Stimulated activated CD8-positive, alpha-beta memory T cell treated with anti-CD3 and anti-CD28 coated beads, Interleukin-4, amount 100 ng/mL, for 1 hour (primary cell): Measurements from ENCODE around the gene ANKRD60.

ENCODE experiments used
- DNase-seq, 2 donors: peaks; one replicate each; pipeline ENCODE4 v3.0.0-alpha.2; 2020; ENCODE audit warnings: low read depth in 2 of 2, low spot score in 1 of 2

Gene ANKRD60

DNA sequence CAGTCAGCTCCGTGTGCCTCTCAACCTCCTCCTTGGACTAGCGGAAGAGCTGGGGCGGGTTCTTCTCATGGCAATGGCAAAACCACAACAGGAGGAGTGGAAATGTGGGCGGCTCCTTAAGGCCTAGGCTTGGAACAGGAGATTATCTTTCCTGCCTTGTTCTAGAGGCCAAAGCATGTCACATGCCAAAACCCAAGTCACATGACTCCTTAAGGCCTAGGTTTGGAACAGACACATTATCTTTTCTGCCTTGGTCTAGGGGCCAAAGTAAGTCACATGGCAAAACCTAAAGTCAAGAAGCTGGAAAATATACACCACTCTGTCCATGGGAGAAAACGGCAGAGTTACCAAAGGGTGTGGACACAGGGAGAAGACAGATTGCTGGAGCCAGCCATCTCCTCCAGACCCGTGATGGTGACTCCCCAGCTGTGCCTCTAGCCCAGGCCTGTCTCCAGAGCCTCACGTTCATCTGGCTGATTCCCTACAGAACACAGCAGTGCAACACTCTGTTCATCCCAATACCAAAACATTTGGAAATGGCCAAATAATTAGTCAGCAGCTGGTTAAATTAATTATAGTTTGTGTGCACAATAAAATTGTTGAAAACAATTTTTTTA lies 34.2 kb downstream of the ANKRD60 start:
- no peak for DNase-seq

DNA sequence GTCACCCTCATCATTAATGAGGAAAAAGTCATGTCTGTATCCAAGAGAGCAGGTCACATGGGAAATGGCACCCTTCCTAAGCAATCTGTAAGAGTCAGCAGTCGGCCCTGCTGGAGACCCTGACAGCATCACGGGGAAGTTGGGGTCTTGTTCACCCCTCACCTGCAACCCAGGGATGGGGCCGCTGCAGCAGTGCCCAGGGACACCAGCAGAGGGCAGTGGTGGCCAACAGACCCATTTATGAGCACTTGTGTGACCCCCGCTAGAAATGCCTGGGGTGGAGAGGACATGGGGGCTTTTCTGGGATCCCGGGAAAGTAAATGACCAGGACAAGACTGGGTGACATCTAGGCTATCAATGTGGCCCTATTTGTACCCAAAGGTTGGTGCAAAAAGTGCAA lies 35.9 kb downstream of the ANKRD60 start:
- DNase-seq = peak in 1 of 2 donors; percentile 15

DNA sequence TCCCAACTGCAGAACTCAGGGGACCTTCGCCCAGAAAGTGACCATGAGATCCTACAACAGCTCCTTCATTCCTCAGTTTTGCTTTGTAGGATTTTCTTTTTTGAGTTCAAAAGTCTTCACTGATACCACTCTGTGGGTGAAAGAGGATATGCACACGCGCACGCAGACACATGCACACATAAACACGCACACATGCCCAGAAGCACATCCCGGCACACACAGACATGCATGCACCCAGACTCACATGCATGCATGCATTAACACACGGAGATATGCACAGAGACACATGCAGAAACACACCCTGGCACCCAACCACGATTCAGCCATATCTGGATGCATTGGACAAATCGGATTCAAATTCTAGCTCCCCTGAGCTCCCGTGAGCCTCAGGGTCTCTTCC lies 36.4 kb downstream of the ANKRD60 start:
- DNase-seq = no peak

DNA sequence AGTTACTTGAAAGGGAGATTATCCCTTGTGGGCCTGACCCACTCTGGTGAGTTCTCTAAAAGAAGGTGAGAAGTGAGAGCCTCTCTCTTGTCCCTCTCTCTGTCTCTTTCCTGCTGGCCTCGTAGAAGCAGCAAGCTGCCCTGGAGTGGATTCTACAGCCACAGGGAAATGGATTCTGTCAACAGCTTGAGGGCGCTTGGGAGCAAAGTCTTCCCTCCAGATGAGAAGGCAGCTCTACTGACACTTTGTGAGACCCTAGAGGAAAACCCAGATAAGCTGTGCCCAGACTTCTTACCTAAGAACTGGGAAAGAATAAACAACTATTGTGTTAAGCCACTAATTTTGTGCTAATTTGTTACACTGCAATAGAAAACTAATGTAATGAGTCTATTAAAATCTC lies 39.9 kb downstream of the ANKRD60 start:
- DNase-seq = no peak

DNA sequence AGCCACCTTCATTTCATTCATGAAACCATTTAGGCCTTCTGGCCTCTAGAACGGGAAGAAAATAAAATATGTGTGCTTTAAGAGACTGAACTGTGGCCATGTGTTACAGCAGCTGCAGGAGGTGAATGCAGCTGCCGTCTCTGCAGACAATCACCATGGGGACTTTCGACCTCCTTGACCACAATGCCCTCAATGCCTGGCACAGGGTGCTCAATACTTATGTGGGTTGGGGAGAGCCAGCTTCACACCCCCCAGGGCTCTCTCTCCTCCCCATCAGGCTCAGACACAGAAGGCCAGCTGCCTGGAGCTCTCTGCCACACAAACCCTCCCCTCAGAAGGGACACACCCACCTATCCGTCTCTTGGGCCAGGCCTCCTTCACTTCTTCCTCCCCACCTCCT lies 43.5 kb downstream of the ANKRD60 start:
- no peak for DNase-seq

DNA sequence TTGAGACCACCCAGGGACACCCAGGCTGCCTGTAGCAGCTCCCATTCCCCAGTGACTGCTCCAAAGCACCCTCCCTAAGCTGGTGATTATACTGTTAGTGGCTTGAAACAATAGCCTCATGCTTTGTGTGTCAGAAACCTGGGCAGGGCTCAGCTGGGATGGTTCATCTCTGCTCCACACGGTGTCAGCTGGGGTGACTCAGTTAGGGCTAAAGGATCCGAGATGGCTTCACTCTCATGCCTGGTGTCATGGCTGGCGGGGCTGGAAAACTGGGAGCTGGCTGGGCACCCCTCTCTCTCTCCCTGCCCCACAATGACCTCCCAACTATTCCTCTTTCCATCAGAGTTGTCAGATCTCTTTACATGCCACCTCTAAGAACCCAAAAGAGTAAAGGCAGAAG lies 44.4 kb downstream of the ANKRD60 start:
- no peak for DNase-seq

DNA sequence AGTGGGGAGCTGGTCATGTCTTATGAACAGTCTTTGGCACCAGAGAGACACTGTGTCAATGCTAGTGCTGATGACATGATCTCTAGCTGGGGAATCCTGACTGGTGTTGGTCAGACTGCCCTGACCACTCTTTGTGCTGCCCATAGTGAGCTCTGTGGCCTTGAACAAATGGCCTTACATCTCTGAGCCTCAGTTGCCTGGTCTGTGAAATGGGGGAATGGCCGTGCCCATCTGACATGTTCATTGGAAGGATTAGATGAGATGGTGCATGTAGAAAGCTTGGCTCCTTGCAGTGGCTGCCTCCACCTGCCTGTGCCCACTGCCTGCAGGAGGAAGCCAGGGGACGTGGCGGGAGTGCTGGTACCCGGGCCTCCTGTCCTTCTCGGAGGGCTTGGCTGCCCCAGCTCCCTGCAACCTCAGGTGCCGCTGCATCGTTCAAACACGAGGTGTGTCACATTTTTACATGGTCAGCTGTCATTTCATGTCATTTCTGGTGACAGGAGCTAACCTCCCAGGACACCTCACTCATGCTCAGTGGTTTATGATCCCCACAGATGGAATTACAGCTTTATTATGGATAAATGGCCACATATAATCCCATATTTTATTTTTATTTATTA lies 45.8 kb downstream of the ANKRD60 start:
- DNase-seq = no peak

DNA sequence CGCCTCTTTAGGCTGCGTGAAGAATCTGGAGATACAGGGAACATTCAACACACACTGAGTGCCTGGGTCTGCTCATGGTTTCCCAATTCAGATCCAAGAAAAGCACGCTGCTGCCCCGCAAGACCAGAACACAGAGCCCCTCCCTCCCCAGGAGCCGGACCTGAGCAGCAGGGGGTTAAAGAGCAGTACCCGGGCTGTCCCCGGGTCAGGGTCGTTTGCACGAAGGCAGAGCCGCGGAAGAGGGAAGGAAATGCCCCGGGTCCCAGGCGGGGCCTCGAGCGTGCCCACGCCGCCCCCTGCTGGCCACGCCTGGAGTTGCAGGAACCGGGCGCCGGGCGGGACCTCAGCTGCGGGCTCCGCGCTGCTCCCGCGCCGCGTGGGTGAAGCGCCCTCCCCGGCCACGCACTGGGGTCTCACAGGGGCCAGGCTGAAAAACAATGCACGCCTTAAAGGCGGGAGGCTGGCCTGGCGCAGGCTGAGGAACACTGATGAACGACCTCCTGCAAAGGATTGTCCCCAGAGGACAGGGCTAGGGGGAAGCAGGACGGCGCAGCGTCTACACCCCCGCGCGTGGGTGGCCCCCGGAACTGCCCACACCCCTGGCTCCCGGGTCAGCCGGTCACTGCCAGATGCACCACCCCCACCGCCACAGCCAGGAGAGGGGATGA lies 48.9 kb downstream of the ANKRD60 start:
- DNase-seq = peak; percentile 35 to 36

DNA sequence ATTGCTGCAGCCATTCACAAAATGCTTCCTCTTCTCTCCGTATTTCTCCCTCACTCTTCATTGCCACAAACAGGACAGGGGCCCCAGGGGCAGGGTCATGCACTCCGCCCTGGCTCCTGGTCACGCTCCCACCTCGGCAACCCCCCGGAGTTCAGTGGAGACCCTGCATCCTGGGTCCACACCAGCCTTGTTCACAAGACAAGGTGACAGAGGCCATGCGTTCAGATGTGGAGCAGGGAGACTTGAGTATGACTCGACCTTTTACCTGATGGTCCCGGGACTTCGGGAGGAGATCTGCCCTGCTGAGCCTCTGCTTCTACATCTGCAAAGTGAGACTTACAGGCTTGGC lies 49.4 kb downstream of the ANKRD60 start:
- DNase-seq = no peak

DNA sequence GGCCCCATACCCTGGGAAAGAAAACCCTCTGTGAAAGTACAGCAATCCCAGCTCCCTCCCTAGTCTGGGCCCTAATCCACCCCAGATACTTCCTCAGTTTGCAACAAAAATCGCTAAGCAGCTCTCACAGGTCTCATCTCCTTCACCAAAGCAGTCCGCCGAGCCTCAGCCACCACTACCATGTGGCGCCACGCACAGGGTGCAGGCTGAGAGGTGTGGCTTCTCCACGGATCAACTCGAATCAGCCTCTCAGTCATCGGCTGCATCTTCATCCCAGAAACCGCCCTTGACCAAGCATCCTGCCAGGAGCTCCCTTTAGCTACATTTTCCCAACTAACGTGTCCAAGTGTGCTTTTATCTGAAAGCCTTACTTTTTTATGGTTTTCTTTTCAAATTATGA lies 50.7 kb downstream of the ANKRD60 start:
- DNase-seq = no peak

DNA sequence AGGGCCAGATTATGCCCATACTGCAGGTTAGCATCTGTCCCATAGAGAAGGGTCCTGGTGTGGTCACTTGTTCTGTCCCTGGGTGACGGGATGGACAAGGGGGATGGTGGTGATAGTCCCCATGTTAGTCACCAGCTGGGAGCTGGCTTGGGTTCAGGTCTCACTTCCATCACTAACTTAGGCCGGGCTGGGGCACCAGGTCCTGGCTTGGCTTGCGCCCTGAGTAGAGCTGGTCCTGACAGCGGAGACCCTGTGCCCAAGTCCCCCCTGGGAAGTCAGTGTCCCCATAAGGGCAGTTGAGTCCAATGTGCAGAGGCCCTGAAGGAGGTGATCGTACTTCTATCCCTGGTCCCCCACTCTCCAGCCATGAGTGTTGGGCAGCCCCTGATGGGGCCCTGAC lies 52.6 kb downstream of the ANKRD60 start:
- DNase-seq = no peak

DNA sequence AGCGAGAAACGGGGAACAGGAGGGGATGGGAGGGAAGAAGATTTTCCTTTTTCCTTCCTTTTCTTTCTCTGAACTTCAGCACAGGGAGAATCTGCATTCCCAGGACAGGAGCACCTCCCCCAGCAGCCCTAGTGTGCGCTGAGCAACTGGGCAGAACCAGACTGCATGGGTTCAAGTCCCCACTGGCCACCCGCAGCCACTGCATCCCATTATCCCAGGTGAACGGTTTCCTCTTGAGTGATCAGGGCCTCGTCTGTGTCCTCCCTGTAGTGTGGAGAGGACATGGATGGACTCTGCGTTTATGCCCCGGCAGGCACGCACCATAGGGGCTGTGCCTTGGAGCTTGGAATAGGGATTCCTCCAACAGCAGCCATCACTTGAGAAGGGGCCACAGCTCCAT lies 53.0 kb downstream of the ANKRD60 start:
- DNase-seq = no peak

DNA sequence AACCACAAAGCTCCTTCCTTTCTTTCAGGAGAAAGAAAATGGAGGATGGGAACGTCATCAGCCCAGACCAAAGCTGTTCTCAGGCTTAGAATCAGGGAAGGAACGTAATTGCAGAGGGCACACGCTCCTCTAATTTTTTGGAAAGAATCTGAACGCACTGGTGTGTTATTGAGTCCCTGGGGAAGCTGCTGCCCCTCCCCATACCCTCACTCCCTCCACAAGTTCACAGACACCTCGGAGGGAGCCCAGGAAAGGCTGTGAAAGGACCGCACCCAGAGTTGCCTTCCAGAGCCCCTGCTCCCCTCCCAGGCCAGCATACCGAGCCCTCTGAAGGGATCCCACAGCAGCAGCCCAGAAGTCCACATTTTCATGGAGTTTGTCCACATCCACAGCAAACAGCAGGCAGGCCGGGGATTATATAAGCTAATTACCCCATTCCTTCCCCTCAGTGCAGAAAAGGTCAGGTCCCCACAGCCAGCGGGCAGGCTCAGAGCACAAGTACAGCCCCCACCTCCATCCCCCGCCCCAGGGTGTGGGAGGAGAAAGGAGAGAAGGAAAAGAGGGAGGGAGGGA lies 53.7 kb downstream of the ANKRD60 start:
- DNase-seq = no peak

DNA sequence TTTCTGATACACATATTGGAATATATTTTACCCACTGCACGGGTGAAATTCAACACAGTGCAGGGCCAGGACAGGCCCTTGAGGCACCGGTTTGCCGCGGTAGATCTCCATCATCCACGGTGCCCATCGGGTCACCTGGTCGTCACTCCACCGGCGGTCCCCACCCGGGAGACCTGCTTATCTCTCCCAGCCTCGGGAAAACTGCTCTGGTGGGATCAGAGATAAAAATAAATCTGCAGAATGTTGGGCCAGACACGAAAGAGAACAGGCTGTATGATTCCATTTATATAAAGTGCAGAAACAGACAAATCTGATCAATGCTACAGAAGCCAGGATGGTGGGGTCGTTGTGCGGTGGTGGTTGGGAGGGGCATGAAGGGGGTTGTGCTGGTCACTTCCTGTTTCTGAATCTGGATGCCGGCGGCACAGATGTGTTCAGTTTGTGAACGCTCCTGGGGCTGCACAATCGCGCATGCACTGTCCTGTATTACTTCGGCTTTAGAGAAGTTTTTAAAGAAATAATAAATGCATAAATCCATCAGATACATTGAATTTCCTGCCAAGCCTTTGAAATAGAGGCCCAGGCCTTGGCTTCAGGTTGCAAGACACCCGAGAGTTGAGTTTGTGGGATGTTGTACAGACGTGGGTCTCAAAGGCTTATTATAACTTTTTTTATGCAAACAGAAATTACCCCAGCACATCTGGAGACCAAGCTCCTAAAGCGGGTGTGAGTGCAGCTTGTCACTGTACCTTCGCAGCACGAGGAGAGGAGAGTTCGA lies 54.3 kb downstream of the ANKRD60 start:
- DNase-seq = no peak

DNA sequence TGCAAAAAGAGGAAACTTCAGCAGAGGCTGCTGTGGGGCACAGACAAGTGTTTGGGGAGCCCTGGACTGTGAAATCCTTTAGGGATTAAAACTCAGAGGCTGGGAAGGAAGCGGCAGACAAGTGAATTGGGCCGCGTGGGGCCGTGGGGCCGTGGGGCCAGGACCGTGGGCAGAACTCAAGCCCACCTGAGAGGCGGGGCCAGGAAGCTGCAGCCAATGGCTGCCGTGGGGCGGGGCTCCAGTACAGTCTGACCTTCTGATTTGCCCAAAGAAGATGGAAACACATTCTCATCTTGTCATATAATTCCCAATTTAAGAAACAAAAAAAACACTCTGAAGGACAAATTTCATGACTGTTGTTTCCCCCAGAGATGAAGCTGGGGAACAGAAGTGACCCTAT lies 55.4 kb downstream of the ANKRD60 start:
- no peak for DNase-seq

DNA sequence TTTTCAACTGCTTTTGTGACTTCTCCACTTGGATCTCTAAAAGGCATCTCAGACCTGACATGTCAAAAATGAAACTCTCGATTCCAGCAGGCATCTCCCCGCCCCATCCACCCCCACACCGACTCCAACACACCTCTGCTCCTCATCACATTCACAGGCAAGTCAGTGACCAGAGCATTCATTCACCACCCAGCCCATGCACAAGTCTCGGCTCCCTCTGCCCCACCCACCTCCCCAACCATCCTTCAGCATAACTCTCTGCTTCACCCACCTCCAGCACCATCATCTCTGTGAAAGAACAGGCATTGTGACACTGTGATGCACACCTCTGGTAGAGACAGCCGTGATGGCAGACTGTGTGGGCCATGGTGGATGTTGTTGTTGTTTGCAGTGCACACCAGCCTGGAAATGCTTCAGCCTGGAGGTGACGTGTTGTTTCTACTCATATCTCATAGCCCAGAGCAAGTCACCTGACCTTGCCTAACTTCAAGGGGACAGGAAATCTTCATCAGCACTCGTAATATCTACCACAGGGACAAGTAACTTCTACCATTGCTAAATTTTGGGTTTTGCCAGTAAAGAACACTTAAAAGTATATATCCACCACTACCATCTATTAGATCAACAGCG lies 56.5 kb downstream of the ANKRD60 start:
- DNase-seq = no peak

DNA sequence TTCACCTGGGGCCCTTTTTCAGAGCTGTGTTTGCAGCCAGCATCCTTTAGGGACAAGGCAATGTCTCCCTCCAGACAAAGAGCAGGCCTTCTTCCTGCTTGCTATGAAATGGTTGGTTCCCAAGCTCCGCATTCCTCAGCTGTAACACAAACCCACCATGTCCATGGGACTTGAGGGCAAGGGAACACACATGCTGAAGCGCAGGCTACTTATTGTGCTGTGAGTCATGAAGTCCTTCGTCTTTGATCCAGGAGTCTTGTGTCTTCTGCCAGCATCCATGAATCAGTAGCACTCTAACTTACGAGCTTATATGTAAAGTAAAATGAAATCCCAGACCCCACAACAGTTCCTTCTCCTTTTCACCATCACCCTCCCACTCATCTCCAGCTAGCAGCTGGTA lies 59.0 kb downstream of the ANKRD60 start:
- no peak for DNase-seq

DNA sequence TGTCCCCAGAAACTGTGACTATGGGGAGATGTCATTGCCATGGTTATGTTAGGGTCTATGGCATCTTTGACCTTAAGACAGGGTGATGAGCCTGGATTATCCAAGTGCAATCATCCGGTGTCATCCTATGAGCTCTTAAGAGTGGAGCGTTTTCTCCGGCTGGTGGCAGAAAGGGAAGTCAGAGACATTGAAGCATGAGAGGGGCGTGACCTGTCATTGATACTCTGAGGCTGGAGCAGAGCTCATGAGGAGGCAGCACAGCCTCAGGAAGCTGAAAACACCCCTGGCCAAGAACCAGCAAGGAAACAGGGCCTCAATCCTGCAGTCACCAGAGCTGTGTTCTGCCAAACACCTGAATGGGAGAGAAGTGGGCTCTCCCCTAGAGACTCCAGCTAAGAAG lies 59.6 kb downstream of the ANKRD60 start:
- no peak for DNase-seq

DNA sequence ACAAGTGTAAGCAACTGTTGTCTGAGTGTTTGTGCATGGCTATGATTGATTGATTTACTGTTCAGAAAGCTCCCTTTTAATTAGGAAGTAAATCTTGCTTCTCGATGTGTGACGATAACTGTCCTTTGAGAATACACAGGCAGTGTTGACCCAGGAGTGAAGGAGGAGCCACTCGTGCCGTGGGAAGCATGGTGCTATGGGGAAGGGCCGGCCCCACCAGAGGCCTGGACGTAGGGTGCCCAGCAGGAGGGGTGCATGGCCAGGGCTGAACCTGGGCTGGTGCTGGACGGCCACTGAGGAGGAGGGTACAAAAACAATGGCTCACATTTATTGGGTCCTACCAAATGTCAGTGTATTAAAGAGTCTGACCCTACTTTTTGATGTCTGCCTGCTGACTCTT lies 60.7 kb downstream of the ANKRD60 start:
- no peak for DNase-seq
